ENCODE data around the gene MYO10.

DNA sequence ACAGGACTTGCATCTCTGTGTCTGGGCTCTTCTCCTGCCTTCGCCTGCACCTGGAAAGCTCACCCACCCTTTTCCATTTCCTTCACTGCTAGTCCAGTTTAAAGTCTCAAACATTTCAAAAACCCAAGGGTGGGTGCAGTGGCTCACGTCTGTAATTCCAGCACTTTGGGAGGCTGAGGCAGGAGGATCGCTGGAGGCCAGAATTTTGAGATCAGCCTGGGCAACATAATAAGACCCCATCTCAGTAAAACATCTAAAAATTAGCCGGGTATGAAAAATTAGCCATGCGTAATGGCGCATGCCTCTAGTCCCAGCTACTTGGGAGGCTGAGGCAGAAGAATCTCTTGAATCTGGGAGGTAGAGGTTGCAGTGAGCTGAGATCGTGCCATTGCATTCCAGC lies 179.4 kb downstream of the MYO10 start:
- TF ChIP-seq RARB (CRISPR knock-in tag; IDR thresholded peaks at IDR 0.05) (no peak), OSR1 (CRISPR knock-in tag; IDR thresholded peaks at IDR 0.05) (no peak), ESRRG (CRISPR knock-in tag; IDR thresholded peaks at IDR 0.05) (no peak), ARNTL (CRISPR knock-in tag; IDR thresholded peaks at IDR 0.05; ENCODE audit: borderline replicate concordance, low read depth) (no peak), PPARA (CRISPR knock-in tag; IDR thresholded peaks at IDR 0.05; ENCODE audit: borderline replicate concordance) (no peak), ISL1 (CRISPR knock-in tag; IDR thresholded peaks at IDR 0.05) (no peak), ZFP3 (CRISPR knock-in tag; IDR thresholded peaks at IDR 0.05) (no peak), ZNF70 (CRISPR knock-in tag; IDR thresholded peaks at IDR 0.05) (no peak)
- TF ChIP-seq, protein P1, sequence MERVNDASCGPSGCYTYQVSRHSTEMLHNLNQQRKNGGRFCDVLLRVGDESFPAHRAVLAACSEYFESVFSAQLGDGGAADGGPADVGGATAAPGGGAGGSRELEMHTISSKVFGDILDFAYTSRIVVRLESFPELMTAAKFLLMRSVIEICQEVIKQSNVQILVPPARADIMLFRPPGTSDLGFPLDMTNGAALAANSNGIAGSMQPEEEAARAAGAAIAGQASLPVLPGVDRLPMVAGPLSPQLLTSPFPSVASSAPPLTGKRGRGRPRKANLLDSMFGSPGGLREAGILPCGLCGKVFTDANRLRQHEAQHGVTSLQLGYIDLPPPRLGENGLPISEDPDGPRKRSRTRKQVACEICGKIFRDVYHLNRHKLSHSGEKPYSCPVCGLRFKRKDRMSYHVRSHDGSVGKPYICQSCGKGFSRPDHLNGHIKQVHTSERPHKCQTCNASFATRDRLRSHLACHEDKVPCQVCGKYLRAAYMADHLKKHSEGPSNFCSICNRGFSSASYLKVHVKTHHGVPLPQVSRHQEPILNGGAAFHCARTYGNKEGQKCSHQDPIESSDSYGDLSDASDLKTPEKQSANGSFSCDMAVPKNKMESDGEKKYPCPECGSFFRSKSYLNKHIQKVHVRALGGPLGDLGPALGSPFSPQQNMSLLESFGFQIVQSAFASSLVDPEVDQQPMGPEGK (CRISPR knock-in tag; IDR thresholded peaks at IDR 0.05; ENCODE audit: borderline replicate concordance), result no peak
- TF ChIP-seq, protein P2, sequence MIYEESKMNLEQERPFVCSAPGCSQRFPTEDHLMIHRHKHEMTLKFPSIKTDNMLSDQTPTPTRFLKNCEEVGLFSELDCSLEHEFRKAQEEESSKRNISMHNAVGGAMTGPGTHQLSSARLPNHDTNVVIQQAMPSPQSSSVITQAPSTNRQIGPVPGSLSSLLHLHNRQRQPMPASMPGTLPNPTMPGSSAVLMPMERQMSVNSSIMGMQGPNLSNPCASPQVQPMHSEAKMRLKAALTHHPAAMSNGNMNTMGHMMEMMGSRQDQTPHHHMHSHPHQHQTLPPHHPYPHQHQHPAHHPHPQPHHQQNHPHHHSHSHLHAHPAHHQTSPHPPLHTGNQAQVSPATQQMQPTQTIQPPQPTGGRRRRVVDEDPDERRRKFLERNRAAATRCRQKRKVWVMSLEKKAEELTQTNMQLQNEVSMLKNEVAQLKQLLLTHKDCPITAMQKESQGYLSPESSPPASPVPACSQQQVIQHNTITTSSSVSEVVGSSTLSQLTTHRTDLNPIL (CRISPR knock-in tag; IDR thresholded peaks at IDR 0.05; ENCODE audit: low read depth), result no peak
- TF ChIP-seq, protein P3, sequence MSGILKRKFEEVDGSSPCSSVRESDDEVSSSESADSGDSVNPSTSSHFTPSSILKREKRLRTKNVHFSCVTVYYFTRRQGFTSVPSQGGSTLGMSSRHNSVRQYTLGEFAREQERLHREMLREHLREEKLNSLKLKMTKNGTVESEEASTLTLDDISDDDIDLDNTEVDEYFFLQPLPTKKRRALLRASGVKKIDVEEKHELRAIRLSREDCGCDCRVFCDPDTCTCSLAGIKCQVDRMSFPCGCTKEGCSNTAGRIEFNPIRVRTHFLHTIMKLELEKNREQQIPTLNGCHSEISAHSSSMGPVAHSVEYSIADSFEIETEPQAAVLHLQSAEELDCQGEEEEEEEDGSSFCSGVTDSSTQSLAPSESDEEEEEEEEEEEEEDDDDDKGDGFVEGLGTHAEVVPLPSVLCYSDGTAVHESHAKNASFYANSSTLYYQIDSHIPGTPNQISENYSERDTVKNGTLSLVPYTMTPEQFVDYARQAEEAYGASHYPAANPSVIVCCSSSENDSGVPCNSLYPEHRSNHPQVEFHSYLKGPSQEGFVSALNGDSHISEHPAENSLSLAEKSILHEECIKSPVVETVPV (CRISPR knock-in tag; IDR thresholded peaks at IDR 0.05), result no peak
- TF ChIP-seq, protein P4, sequence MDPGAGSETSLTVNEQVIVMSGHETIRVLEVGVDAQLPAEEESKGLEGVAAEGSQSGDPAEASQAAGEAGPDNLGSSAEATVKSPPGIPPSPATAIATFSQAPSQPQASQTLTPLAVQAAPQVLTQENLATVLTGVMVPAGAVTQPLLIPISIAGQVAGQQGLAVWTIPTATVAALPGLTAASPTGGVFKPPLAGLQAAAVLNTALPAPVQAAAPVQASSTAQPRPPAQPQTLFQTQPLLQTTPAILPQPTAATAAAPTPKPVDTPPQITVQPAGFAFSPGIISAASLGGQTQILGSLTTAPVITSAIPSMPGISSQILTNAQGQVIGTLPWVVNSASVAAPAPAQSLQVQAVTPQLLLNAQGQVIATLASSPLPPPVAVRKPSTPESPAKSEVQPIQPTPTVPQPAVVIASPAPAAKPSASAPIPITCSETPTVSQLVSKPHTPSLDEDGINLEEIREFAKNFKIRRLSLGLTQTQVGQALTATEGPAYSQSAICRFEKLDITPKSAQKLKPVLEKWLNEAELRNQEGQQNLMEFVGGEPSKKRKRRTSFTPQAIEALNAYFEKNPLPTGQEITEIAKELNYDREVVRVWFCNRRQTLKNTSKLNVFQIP (CRISPR knock-in tag; IDR thresholded peaks at IDR 0.05; ENCODE audit: borderline replicate concordance, low read depth), result no peak
